Measurements from ENCODE around the gene KRTAP12-2. TPM values are rescaled to one million over a fixed set of nuclear protein-coding genes. Genes with fewer than 3 reads are reported as not detected.

The KRTAP12-2 gene
- total and polyA plus RNA-seq, 2 donors (not counting 3 experiments of a cell fraction or from before 2014, with no cell fraction given), result not detected

DNA sequence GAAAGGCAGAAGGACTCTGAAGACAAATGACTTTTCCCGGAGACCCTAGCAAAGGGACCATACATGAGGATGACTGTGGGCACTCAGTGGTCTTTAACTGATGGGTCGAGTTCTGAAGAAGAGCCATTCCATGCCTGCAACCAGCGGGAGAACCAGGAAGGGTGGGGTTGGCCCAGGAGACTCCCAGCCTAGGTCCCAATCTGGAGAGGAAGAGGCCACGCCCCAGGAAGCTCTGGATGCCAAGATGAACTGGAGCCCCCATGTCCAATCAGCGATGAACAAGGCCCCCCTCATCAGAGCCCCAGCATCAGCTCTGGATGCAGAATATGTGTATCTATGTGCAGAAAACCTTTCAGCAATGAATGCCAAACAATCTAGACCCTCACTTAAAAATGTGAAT lies 26.0 kb downstream of the KRTAP12-2 start:
- H3K9me3 ChIP-seq (replicated peaks; ENCODE audit: control insufficient read depth, insufficient read depth, low read length), result no peaks in the 10 kb centered on the region
- no peak overlapping the region for H2AFZ ChIP-seq (ENCODE audit: low read depth, low read length)
- dilution Hi-C loops (cut with MboI; ENCODE audit: extremely low pct_ligation_motif_present, low sequenced_read_pairs) (no loop called here), intact Hi-C loops (cut with micrococcal nuclease) (no loop called here)
- no peaks in the 10 kb centered on the region for H4K20me1 ChIP-seq (replicated peaks; ENCODE audit: control insufficient read depth, extremely low read depth, insufficient read depth, low read length)
- FAIRE-seq, result no peak
- no peaks in the 10 kb centered on the region for H3K27me3 ChIP-seq (ENCODE audit: control insufficient read depth in 2 of 2, insufficient read depth in 2 of 2, low read length in 2 of 2)
- H3K9ac ChIP-seq (replicated peaks; ENCODE audit: extremely low read depth, insufficient read depth, low read length), result no peak overlapping the region
- no peaks in the 10 kb centered on the region for H3K9me1 ChIP-seq (replicated peaks; ENCODE audit: control insufficient read depth, extremely low read depth, insufficient read depth, low read length)
- no peak for DNase-seq (ENCODE audit: low read depth, low spot score)
- no peak overlapping the region for H3K27ac ChIP-seq (ENCODE audit: insufficient read depth, low read depth, low read length)
- no peaks in the 10 kb centered on the region for H3K36me3 ChIP-seq (ENCODE audit: control insufficient read depth in 2 of 2, extremely low read depth in 1 of 2, insufficient read depth in 2 of 2, low read length in 2 of 2)
- ChIA-PET POLR2A (no interaction called here), CTCF (no interaction called here)
- H3K4me1 ChIP-seq (ENCODE audit: control insufficient read depth, extremely low read depth, insufficient read depth, low read length), result no peaks in the 10 kb centered on the region
- H3K4me3 ChIP-seq (replicated peaks in 1 of 3; ENCODE audit: insufficient read depth in 1 of 3, low read depth in 1 of 3, low read length in 3 of 3), result no peak overlapping the region
- no peak for TF ChIP-seq POLR2A (IDR thresholded peaks at IDR 0.05; ENCODE audit: low read depth, low read length)
- TF ChIP-seq GATA2 (IDR thresholded peaks at IDR 0.05; ENCODE audit: insufficient read depth, insufficient read length, low read depth, low read length), result no peak
- no peak for TF ChIP-seq MYC (IDR thresholded peaks at IDR 0.05; ENCODE audit: low read depth, low read length)
- TF ChIP-seq, protein P1, sequence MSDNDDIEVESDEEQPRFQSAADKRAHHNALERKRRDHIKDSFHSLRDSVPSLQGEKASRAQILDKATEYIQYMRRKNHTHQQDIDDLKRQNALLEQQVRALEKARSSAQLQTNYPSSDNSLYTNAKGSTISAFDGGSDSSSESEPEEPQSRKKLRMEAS (IDR thresholded peaks at IDR 0.05; ENCODE audit: insufficient read depth, insufficient read length), result no peak
- no peak for TF ChIP-seq POLR2AphosphoS5 (IDR thresholded peaks at IDR 0.05; ENCODE audit: insufficient read depth, low read depth, low read length)
- TF ChIP-seq, protein P2, sequence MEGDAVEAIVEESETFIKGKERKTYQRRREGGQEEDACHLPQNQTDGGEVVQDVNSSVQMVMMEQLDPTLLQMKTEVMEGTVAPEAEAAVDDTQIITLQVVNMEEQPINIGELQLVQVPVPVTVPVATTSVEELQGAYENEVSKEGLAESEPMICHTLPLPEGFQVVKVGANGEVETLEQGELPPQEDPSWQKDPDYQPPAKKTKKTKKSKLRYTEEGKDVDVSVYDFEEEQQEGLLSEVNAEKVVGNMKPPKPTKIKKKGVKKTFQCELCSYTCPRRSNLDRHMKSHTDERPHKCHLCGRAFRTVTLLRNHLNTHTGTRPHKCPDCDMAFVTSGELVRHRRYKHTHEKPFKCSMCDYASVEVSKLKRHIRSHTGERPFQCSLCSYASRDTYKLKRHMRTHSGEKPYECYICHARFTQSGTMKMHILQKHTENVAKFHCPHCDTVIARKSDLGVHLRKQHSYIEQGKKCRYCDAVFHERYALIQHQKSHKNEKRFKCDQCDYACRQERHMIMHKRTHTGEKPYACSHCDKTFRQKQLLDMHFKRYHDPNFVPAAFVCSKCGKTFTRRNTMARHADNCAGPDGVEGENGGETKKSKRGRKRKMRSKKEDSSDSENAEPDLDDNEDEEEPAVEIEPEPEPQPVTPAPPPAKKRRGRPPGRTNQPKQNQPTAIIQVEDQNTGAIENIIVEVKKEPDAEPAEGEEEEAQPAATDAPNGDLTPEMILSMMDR (IDR thresholded peaks at IDR 0.05; ENCODE audit: extremely low read depth in 1 of 2, insufficient read depth in 1 of 2, low read depth in 1 of 2, low read length in 2 of 2), result no peak
- no peak for TF ChIP-seq JUN (IDR thresholded peaks at IDR 0.05; ENCODE audit: borderline replicate concordance, insufficient read depth, insufficient read length, low read depth)
- no peak for TF ChIP-seq EZH2 (IDR thresholded peaks at IDR 0.05; ENCODE audit: borderline replicate concordance, low read depth, low read length, severe bottlenecking)
- TF ChIP-seq FOS (IDR thresholded peaks at IDR 0.05; ENCODE audit: borderline replicate concordance, insufficient read depth, low read length), result no peak
- H3K4me2 ChIP-seq (ENCODE audit: insufficient read depth, low read length), result no peak overlapping the region
- no TSS peak for BruUV-seq (replicated peaks)
- H3K79me2 ChIP-seq (ENCODE audit: control insufficient read depth, insufficient read depth, low read length), result no peaks in the 10 kb centered on the region

Data from endothelial cell of umbilical vein (primary cell).